ENCODE measurements around the gene NFXL1. TPM values are rescaled to one million over a fixed set of nuclear protein-coding genes. Genes with fewer than 3 reads are reported as not detected.

The NFXL1 gene
- total and polyA plus RNA-seq, 2 donors (not counting 1 experiment from before 2014, with no cell fraction given) = 5.8 to 16.5 TPM

- Histone ChIP-seq H3K27ac (ENCODE audit: low read length in 2 of 2) (no peak overlapping the region), H3K27me3 (replicated peaks in 1 of 4; ENCODE audit: control extremely low read depth in 1 of 4, control insufficient read depth in 3 of 4, insufficient read depth in 4 of 4, low read length in 3 of 4) (peaks cover 0 to 32% (median 21%) of the 10 kb centered on the region in 4 experiments), H3K36me3 (replicated peaks in 1 of 2; ENCODE audit: control extremely low read depth in 1 of 2, control insufficient read depth in 1 of 2, extremely low read depth in 1 of 2, insufficient read depth in 2 of 2, low read length in 1 of 2) (no peaks in the 10 kb centered on the region), H3K79me2 (ENCODE audit: control insufficient read depth, insufficient read depth, low read length) (no peaks in the 10 kb centered on the region), H3K4me3 (ENCODE audit: control extremely low read depth in 1 of 5, extremely low read depth in 1 of 5, insufficient read depth in 1 of 5, low read depth in 2 of 5, low read length in 4 of 5) (peak overlapping the region; percentile 44 to 73 (median 56)), H3K4me1 (ENCODE audit: control insufficient read depth in 2 of 2, insufficient read depth in 2 of 2, low read length in 2 of 2) (peaks cover 26 to 28% of the 10 kb centered on the region in 2 donors), H3K4me2 (replicated peaks; ENCODE audit: low read depth, low read length, poor library complexity, severe bottlenecking) (peak overlapping the region; percentile 97), H4K20me1 (ENCODE audit: control insufficient read depth, insufficient read depth, low read length, poor library complexity, severe bottlenecking) (no peaks in the 10 kb centered on the region), H3K9ac (ENCODE audit: low read length) (peak overlapping the region; percentile 70), H2AFZ (ENCODE audit: insufficient read depth, low read depth, low read length, poor library complexity, severe bottlenecking) (peak overlapping the region; percentile 71), H3K9me3 (ENCODE audit: control extremely low read depth in 1 of 3, control insufficient read depth in 2 of 3, insufficient read depth in 1 of 3, low read length in 2 of 3) (peaks cover 3 to 6% (median 4%) of the 10 kb centered on the region in 3 donors)
- peaks cover 32% of the 10 kb centered on the region for H3K4me1 Mint-ChIP-seq
- ATAC-seq (ENCODE audit: low read depth) (peak; percentile 44), DNase-seq (peak; percentile 49)
- under 1% methylated on average over 27 of the region's 27 CpGs for WGBS (ENCODE audit: insufficient coverage)
- no peaks in the 10 kb centered on the region for H3K9me3 Mint-ChIP-seq (ENCODE audit: insufficient read depth)
- POLR2A ChIA-PET = interaction anchor here (0.6 kb wide), 1 partner anchor 273 kb away, joined by 3 read pairs; no protein-coding TSS in a partner anchor
- peak overlapping the region; percentile 90 for H3K4me3 Mint-ChIP-seq
- CTCF ChIA-PET = interaction anchor here (0.6 to 1.8 kb wide), 8 partner anchors 10 to 168 kb away, joined by 3 to 5 read pairs (median 3); no protein-coding TSS in a partner anchor
- H3K27me3 Mint-ChIP-seq = peaks cover 37% of the 10 kb centered on the region
- intact Hi-C loops (cut with micrococcal nuclease) = loop anchor here (5.0 kb wide), 3 partner anchors 76 to 169 kb away; partner anchors contain the start of gene NFXL1
- no peak overlapping the region for H3K27ac Mint-ChIP-seq
- TF ChIP-seq, protein P1, sequence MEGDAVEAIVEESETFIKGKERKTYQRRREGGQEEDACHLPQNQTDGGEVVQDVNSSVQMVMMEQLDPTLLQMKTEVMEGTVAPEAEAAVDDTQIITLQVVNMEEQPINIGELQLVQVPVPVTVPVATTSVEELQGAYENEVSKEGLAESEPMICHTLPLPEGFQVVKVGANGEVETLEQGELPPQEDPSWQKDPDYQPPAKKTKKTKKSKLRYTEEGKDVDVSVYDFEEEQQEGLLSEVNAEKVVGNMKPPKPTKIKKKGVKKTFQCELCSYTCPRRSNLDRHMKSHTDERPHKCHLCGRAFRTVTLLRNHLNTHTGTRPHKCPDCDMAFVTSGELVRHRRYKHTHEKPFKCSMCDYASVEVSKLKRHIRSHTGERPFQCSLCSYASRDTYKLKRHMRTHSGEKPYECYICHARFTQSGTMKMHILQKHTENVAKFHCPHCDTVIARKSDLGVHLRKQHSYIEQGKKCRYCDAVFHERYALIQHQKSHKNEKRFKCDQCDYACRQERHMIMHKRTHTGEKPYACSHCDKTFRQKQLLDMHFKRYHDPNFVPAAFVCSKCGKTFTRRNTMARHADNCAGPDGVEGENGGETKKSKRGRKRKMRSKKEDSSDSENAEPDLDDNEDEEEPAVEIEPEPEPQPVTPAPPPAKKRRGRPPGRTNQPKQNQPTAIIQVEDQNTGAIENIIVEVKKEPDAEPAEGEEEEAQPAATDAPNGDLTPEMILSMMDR (IDR thresholded peaks at IDR 0.05) = peak; percentile 31
- TF ChIP-seq EZH2 (IDR thresholded peaks at IDR 0.05; ENCODE audit: borderline replicate concordance, insufficient read depth, low read depth, low read length, poor library complexity, severe bottlenecking) = no peak
Observed at GRCh38 chr4:47836641-47837093, 77.7 kb downstream of the NFXL1 start.

GRCh38 chr4:47835494-47835893 lies 78.9 kb downstream of the NFXL1 start:
- 33% methylated on average over 1 of the region's 2 CpGs for WGBS (ENCODE audit: insufficient coverage)
- ChIA-PET CTCF (interaction anchor here (0.5 kb wide), 1 partner anchor 381 kb away, joined by 3 read pairs; no protein-coding TSS in a partner anchor), POLR2A (no interaction called here)
- no peaks in the 10 kb centered on the region for H4K20me1 ChIP-seq (ENCODE audit: control insufficient read depth, insufficient read depth, low read length, poor library complexity, severe bottlenecking)
- H3K9me3 ChIP-seq (ENCODE audit: control extremely low read depth in 1 of 3, control insufficient read depth in 2 of 3, insufficient read depth in 1 of 3, low read length in 2 of 3) = peaks cover 3 to 6% (median 4%) of the 10 kb centered on the region in 3 donors
- ATAC-seq (ENCODE audit: low read depth) (no peak), DNase-seq (no peak)
- H3K27me3 Mint-ChIP-seq = peaks cover 43% of the 10 kb centered on the region
- no peak overlapping the region for H3K27ac ChIP-seq (ENCODE audit: low read length in 2 of 2)
- no peak overlapping the region for H3K4me3 ChIP-seq (ENCODE audit: control extremely low read depth in 1 of 5, extremely low read depth in 1 of 5, insufficient read depth in 1 of 5, low read depth in 2 of 5, low read length in 4 of 5)
- H3K27me3 ChIP-seq (replicated peaks in 1 of 4; ENCODE audit: control extremely low read depth in 1 of 4, control insufficient read depth in 3 of 4, insufficient read depth in 4 of 4, low read length in 3 of 4) = peaks cover 0 to 32% (median 21%) of the 10 kb centered on the region in 4 experiments
- no peaks in the 10 kb centered on the region for H3K36me3 ChIP-seq (replicated peaks in 1 of 2; ENCODE audit: control extremely low read depth in 1 of 2, control insufficient read depth in 1 of 2, extremely low read depth in 1 of 2, insufficient read depth in 2 of 2, low read length in 1 of 2)
- H3K4me2 ChIP-seq (replicated peaks; ENCODE audit: low read depth, low read length, poor library complexity, severe bottlenecking) = peak overlapping the region; percentile 97
- H3K9ac ChIP-seq (ENCODE audit: low read length) = peak overlapping the region; percentile 70
- no peaks in the 10 kb centered on the region for H3K9me3 Mint-ChIP-seq (ENCODE audit: insufficient read depth)
- H3K4me1 Mint-ChIP-seq = peaks cover 32% of the 10 kb centered on the region
- H3K4me3 Mint-ChIP-seq = peak overlapping the region; percentile 90
- TF ChIP-seq, protein P1 (IDR thresholded peaks at IDR 0.05) = no peak
- no peak for TF ChIP-seq EZH2 (IDR thresholded peaks at IDR 0.05; ENCODE audit: borderline replicate concordance, insufficient read depth, low read depth, low read length, poor library complexity, severe bottlenecking)
- intact Hi-C loops (cut with micrococcal nuclease) = loop anchor here (5.0 kb wide), 3 partner anchors 77 to 168 kb away; partner anchors contain the start of gene NFXL1
- H3K27ac Mint-ChIP-seq = no peak overlapping the region
- peaks cover 26 to 28% of the 10 kb centered on the region in 2 donors for H3K4me1 ChIP-seq (ENCODE audit: control insufficient read depth in 2 of 2, insufficient read depth in 2 of 2, low read length in 2 of 2)
- no peak overlapping the region for H2AFZ ChIP-seq (ENCODE audit: insufficient read depth, low read depth, low read length, poor library complexity, severe bottlenecking)
- H3K79me2 ChIP-seq (ENCODE audit: control insufficient read depth, insufficient read depth, low read length) = no peaks in the 10 kb centered on the region
